LNCAP (cell line): ENCODE measurements around the gene CEP112.

Experiments
- CTCF ChIP-seq: fragments of 450-650 bp; IDR thresholded peaks from 2 replicates; pipeline ENCODE4 v1.5.1; 2017; ENCODE audit warnings: mild to moderate bottlenecking

The CEP112 gene

DNA sequence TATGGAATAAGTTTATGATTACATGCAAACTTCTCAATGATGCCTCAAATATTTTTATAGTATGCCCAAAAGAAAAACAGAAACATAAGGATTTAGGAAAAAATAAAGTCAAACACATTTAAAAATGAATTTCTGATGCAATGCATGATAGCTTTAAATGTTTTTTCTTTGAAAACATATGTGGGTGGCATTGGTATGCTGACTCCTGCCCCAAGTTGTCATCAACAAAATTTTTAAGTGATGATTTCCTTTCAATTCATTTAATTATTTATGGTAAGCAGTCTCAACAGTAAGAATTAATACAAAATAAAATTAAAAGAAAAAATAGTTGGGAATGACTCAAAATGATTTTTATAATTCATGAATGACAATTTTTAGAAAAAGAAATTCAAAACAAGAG is 104.9 kb downstream of the CEP112 start:
- TF ChIP-seq CTCF: no peak

DNA sequence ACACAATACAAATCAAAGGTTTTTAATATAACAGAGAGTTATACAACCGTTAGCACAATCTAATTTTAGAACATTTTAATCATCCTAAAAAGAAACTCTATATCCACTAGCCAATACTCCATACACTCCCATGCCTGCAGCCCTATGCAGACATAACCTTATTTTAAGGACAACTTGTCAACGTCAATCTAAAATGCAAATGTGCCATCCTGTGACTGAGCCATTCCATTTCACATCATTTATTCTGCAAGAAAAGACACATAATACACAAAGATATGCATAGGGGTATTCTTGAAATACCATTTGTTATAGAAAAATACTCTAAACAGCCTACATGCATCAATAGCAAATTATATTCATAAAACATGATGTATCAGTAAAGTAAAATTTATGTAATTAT is 106.7 kb downstream of the CEP112 start:
- TF ChIP-seq CTCF: no peak

- TF ChIP-seq CTCF: no peak
Observed at GRCh38 chr17:66076546-66077190, 115.3 kb downstream of the CEP112 start.

DNA sequence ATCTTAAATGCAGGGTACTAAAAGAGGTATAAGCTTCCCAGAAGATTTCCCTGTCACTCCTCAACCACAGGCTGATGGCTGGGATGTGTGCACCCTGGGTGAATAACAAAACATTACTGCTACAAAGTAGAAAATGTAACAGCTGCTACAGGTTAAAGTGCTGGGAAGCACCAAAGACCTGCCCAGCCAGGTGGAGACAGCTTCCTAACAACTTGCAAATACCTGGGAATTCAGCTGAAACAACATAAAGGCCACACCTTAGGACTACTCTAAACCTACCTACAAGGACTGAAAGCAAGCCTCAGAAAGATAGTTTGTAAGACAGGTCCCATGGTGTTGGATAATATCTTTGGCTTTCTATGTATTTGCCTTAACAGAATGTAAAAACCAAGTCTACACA is 118.5 kb downstream of the CEP112 start:
- TF ChIP-seq CTCF: no peak

GRCh38 chr17:66063686-66064085 is 128.2 kb downstream of the CEP112 start:
- no peak for TF ChIP-seq CTCF

DNA sequence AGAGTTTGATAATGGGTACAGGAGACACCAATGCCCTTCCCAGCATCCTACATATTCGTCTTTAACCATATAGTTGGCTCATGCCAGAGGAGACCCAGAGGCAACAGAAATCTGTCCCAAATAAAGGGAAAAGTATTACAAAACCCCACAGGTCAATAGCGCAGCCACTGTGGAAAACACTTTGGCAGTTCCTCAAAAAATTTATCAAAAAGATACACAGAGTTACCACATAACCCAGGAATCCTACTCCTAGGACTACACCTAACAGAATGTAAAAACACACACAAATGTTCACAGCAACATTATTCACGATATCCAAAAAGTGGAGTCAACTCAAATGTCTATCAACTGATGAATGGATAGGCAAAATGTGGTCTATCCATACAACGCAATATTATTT is 135.8 kb downstream of the CEP112 start:
- TF ChIP-seq CTCF: no peak

GRCh38 chr17:66054242-66054641 is 137.7 kb downstream of the CEP112 start:
- no peak for TF ChIP-seq CTCF

- TF ChIP-seq CTCF: no peak
Observed at GRCh38 chr17:66044083-66044482, 147.8 kb downstream of the CEP112 start.
